Measurements from ENCODE around the gene EGLN1.
"Not testable (repeated sequence)": the region's sequence is repeated elsewhere in the genome, so short reads cannot be mapped to it uniquely, and the experiment has no call there.

DNA sequence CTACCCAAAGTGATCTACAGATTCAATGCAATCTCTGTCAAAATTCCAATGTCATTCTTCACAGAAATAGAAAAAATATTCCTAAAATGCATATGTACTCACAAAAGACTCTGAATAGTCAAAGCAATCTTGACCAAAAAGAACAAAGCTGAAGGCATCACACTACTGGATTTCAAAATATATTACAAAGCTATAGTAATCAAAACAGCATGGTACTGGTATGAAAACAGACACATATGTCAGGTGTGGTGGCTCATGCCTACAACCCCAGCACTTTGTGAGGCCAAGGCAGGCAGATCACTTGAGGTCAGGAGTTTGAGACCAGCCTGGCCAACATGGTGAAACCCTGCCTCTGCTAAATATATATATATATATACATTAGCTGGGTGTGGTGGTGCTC is 35.9 kb upstream of the EGLN1 start:
- TF ChIP-seq SMC3 (IDR thresholded peaks at IDR 0.05; ENCODE audit: borderline replicate concordance, low read length); YY1 (IDR thresholded peaks at IDR 0.05; ENCODE audit: low read depth, low read length): not testable (repeated sequence)
- TF ChIP-seq, protein P1, sequence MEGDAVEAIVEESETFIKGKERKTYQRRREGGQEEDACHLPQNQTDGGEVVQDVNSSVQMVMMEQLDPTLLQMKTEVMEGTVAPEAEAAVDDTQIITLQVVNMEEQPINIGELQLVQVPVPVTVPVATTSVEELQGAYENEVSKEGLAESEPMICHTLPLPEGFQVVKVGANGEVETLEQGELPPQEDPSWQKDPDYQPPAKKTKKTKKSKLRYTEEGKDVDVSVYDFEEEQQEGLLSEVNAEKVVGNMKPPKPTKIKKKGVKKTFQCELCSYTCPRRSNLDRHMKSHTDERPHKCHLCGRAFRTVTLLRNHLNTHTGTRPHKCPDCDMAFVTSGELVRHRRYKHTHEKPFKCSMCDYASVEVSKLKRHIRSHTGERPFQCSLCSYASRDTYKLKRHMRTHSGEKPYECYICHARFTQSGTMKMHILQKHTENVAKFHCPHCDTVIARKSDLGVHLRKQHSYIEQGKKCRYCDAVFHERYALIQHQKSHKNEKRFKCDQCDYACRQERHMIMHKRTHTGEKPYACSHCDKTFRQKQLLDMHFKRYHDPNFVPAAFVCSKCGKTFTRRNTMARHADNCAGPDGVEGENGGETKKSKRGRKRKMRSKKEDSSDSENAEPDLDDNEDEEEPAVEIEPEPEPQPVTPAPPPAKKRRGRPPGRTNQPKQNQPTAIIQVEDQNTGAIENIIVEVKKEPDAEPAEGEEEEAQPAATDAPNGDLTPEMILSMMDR (IDR thresholded peaks at IDR 0.05 in 2 of 3, conservative IDR thresholded peaks at IDR 0.05 in 1 of 3; ENCODE audit: control insufficient read depth in 2 of 3, extremely low read depth in 1 of 3, insufficient read depth in 1 of 3, low read depth in 3 of 3, low read length in 3 of 3): not testable (repeated sequence)

Data from GM12878 (cell line).